ENCODE data around the gene RHOV. TPM values are rescaled to one million over a fixed set of nuclear protein-coding genes. Genes with fewer than 3 reads are reported as not detected.
A peak's percentile ranks its signal among the peaks of the same experiment; 100 is the strongest.

The RHOV gene
- total and polyA plus RNA-seq, 8 donors = 0.31 to 1.5 (median 0.56) TPM

GRCh38 chr15:40881351-40881750 lies 7.3 kb upstream of the RHOV start:
- H3K4me1 ChIP-seq = no peaks in the 10 kb centered on the region
- H3K4me3 ChIP-seq = no peak overlapping the region
- TF ChIP-seq CTCF (IDR thresholded peaks at IDR 0.05) = no peak
- DNase-seq = no peak
- no peaks in the 10 kb centered on the region for H3K9me3 ChIP-seq
- intact Hi-C loops (cut with DNase I) = no loop called here
- ATAC-seq = no peak
- H3K36me3 ChIP-seq = no peaks in the 10 kb centered on the region
- H3K27ac ChIP-seq = no peak overlapping the region
- H3K27me3 ChIP-seq = no peaks in the 10 kb centered on the region

GRCh38 chr15:40879609-40880008 lies 5.6 kb upstream of the RHOV start:
- H3K36me3 ChIP-seq = no peaks in the 10 kb centered on the region
- intact Hi-C loops (cut with DNase I) = no loop called here
- peaks cover 0 to 4% of the 10 kb centered on the region in 2 donors for H3K27me3 ChIP-seq
- H3K4me3 ChIP-seq = no peak overlapping the region
- ATAC-seq = peak; percentile 64
- DNase-seq = no peak
- H3K27ac ChIP-seq = no peak overlapping the region
- no peak for TF ChIP-seq CTCF (IDR thresholded peaks at IDR 0.05)
- H3K4me1 ChIP-seq = no peaks in the 10 kb centered on the region
- no peaks in the 10 kb centered on the region for H3K9me3 ChIP-seq

GRCh38 chr15:40878785-40879184 lies 4.8 kb upstream of the RHOV start:
- intact Hi-C loops (cut with DNase I) = no loop called here
- Histone ChIP-seq H3K9me3 (no peaks in the 10 kb centered on the region), H3K4me1 (peaks cover 0 to 7% of the 10 kb centered on the region in 2 donors), H3K27me3 (peaks cover 0 to 12% of the 10 kb centered on the region in 2 donors), H3K36me3 (no peaks in the 10 kb centered on the region), H3K27ac (no peak overlapping the region), H3K4me3 (no peak overlapping the region)
- no peak for DNase-seq
- peak; percentile 86 for ATAC-seq
- no peak for TF ChIP-seq CTCF (IDR thresholded peaks at IDR 0.05)

GRCh38 chr15:40877694-40878093 lies 3.7 kb upstream of the RHOV start:
- ATAC-seq (no peak), DNase-seq (no peak)
- Histone ChIP-seq H3K36me3 (no peaks in the 10 kb centered on the region), H3K4me1 (peaks cover 0 to 15% of the 10 kb centered on the region in 2 donors), H3K4me3 (no peak overlapping the region), H3K27ac (no peak overlapping the region), H3K9me3 (no peaks in the 10 kb centered on the region), H3K27me3 (peaks cover 0 to 23% of the 10 kb centered on the region in 2 donors)
- intact Hi-C loops (cut with DNase I) = no loop called here
- no peak for TF ChIP-seq CTCF (IDR thresholded peaks at IDR 0.05)

- ATAC-seq = no peak
- Histone ChIP-seq H3K36me3 (no peaks in the 10 kb centered on the region), H3K4me1 (peaks cover 0 to 15% of the 10 kb centered on the region in 2 donors), H3K4me3 (no peak overlapping the region), H3K27me3 (peaks cover 0 to 33% of the 10 kb centered on the region in 2 donors), H3K27ac (no peak overlapping the region), H3K9me3 (no peaks in the 10 kb centered on the region)
- no peak for DNase-seq
- no peak for TF ChIP-seq CTCF (IDR thresholded peaks at IDR 0.05)
- intact Hi-C loops (cut with DNase I) = no loop called here
Measured at GRCh38 chr15:40875991-40876730, 2.1 kb upstream of the RHOV start.

Data from left lung (tissue), 10 donors.